ENCODE data around the gene ZNF416.

The ZNF416 gene

DNA sequence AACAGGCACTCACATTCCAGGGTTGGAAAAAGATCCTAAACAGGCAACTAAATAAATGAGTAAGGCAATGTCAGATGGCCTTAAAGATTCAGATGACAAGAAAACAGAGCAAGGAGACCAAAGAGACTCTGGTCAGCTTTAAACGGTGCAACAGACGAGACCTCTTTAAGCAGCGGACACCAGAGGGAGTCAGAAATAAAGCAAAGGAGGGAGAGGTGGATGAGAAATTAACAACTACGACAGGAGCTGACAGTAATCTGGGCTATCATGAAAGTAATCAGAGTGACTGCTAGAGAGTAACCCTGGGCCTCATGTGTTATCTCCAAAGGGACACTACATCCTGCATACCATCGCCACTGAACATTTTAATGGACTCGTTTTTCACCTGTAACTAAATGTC lies 20.2 kb downstream of the ZNF416 start:
- DNase-seq: no peak

GRCh38 chr19:57557659-57558058 lies 21.1 kb downstream of the ZNF416 start:
- DNase-seq: no peak

DNA sequence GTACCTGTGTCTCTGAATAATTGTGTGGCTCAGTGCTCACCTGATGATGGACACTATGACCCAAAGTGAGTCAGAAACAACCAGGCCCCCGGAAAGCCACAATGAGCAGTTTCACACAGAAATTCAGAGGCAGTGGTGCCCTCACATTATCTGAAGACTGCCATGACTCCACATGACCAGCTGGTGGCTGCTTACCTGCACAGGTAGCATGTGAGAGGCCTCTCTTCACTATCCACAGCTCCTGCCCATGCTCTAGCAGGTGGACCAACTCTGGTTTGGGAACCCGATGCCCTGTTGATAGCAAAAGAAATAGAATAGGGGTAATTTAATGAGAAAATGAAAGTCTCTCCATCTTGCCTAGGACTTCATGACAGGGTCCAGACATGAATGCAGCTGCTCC lies 26.3 kb downstream of the ZNF416 start:
- no peak for DNase-seq

DNA sequence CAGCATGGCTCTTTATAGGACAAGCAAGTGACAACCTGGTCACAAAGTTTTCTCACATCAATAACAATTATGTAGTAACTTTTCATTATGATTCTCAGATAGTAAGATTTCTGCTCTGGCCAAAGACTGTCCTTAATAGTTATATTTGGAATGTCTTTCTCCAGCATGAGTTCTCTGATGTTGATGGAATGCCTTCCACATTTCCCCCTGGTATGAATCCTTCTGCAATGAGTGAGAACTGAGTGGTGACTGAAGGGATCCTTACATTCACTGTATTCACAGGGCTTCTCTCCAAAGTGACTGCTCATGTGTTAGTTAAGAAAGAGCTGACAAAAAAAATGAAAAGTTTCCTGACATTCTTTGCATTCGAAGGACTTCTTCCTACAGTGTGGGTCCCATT lies 32.2 kb downstream of the ZNF416 start:
- no peak for DNase-seq

GRCh38 chr19:57537953-57538547 lies 40.7 kb downstream of the ZNF416 start:
- DNase-seq: no peak

DNA sequence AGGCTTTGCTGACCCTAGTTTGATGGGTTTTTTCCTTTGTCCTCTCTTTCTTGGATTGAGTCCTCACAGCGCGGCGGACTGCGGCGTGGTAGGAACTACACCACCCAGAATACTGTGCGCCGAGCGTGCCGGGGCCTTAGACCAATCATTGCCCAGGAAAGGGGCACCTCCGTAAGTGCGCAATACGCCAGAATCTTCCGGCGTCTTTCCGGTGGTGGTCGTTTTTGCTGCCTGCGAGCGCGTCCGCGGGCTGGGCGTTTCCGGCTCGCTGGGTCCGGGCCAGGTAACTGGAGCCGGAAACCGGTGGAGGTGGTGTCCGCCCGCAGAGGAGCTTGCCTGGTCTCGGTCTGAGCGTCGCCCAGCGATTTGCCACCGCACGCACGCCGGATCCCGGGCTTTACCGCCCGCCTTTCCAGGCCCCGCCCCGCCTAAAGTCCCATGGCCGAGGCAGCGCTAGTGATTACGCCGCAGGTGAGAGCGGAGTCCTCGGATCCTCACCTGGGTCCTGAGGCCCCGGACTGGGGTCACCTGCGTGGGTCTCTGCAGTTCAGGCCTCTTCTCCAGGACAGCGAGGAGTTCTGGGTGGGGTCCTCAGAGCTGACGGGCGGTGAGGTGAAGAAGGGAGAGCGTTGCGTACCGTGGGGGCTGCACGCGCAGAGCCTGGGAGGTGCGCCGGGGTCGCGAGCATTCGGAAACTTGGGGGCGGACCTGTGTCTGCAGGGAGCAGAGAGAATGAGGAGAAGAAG lies 51.4 kb downstream of the ZNF416 start, which contains the start of gene ZNF549:
TSS of gene ZNF549 (plus strand) at position 221 of the 746 bp plus-strand sequence. CDS start at position 439, 218 bp downstream.
- DNase-seq: peak; percentile 55 to 93
